H1 (cell line): ENCODE results near the gene VASP. TPM values are rescaled to one million over a fixed set of nuclear protein-coding genes. Genes with fewer than 3 reads are reported as not detected.

ENCODE experiments used
- CTCF ChIA-PET: fragments of 300-600 bp; sonication (Branson Sonifier 250); formaldehyde crosslinking; loops from one replicate; lab custom pipeline; 2021; ENCODE audit not compliant: partially characterized antibody; lab: Charles Lee
- POLR2A ChIA-PET: fragments of 300-600 bp; sonication (Branson Sonifier 250); formaldehyde crosslinking; loops from one replicate; lab custom pipeline; 2021; ENCODE audit warnings: inconsistent platforms; ENCODE audit not compliant: partially characterized antibody; lab: Charles Lee
- DNase-seq, 2 experiments: peaks; one replicate each; pipeline versions ENCODE4 v3.0.0 to v3.0.0-alpha.2; 2010 to 2022; ENCODE audit warnings: low spot score in 2 of 2, low read depth in 1 of 2, mixed read lengths in 1 of 2
- FAIRE-seq: peaks from 2 replicates; lab custom pipeline; 2011; peaks lifted over from hg19 to GRCh38; lab: Jason Lieb, UNC
- H2AFZ ChIP-seq: 2 replicates; pipeline ENCODE4 v1.8.1; 2012; ENCODE audit warnings: low read length, inconsistent platforms
- H2AK5ac ChIP-seq: 2 replicates; pipeline ENCODE4 v1.6.1; 2013; ENCODE audit warnings: low read depth, low read length
- H2BK120ac ChIP-seq: replicated peaks from 2 replicates; pipeline ENCODE3; 2013; ENCODE audit warnings: low read depth, low read length, inconsistent platforms
- H2BK12ac ChIP-seq: 2 replicates; pipeline ENCODE4 v1.6.1; 2013; ENCODE audit warnings: low read depth, low read length
- H2BK15ac ChIP-seq: 2 replicates; pipeline ENCODE4 v1.6.1; 2013; ENCODE audit warnings: low read length
- H2BK20ac ChIP-seq: 2 replicates; pipeline ENCODE4 v1.6.1; 2013; ENCODE audit warnings: low read length
- H2BK5ac ChIP-seq: 2 replicates; pipeline ENCODE4 v1.6.1; 2013; ENCODE audit warnings: low read depth, low read length
- H3K14ac ChIP-seq: 2 replicates; pipeline ENCODE4 v1.6.1; 2013; ENCODE audit warnings: inconsistent platforms; ENCODE audit not compliant: insufficient read length
- H3K18ac ChIP-seq: 2 replicates; pipeline ENCODE4 v1.6.1; 2013; ENCODE audit warnings: low read length; ENCODE audit errors: extremely low read depth
- H3K23ac ChIP-seq: 2 replicates; pipeline ENCODE4 v1.6.1; 2013; ENCODE audit warnings: inconsistent platforms; ENCODE audit not compliant: insufficient read length
- H3K23me2 ChIP-seq: 2 replicates; pipeline ENCODE4 v1.6.1; 2013; ENCODE audit warnings: low read depth, low read length
- H3K27ac ChIP-seq: 2 replicates; pipeline ENCODE4 v1.6.1; 2011; ENCODE audit warnings: low read depth, low read length, inconsistent platforms
- H3K27me3 ChIP-seq, 4 experiments: replicated peaks in 1 of 4; 1 replicate in 1 of 4; 2 replicates in 3 of 4; pipeline versions ENCODE4 v1.6.1 to v1.8.1; 2011 to 2013; ENCODE audit warnings: low read length in 3 of 4, mild to moderate bottlenecking in 3 of 4, inconsistent platforms in 2 of 4, mixed read lengths in 2 of 4, moderate library complexity in 1 of 4; ENCODE audit not compliant: control insufficient read depth in 3 of 4, insufficient read depth in 3 of 4; ENCODE audit errors: extremely low read depth in 1 of 4
- H3K36me3 ChIP-seq, 4 experiments: 2 replicates each; pipeline versions ENCODE4 v1.6.1 to v1.8.1; 2011 to 2013; ENCODE audit warnings: mild to moderate bottlenecking in 4 of 4, low read length in 3 of 4, moderate library complexity in 2 of 4, control low read depth in 1 of 4, inconsistent platforms in 1 of 4; ENCODE audit not compliant: insufficient read depth in 4 of 4, control insufficient read depth in 2 of 4
- H3K4ac ChIP-seq: replicated peaks from 2 replicates; pipeline ENCODE3; 2013; ENCODE audit warnings: low read length, low read depth, mixed read lengths, inconsistent platforms; ENCODE audit not compliant: insufficient read length
- H3K4me1 ChIP-seq, 4 experiments: replicated peaks in 1 of 4; 1 replicate in 1 of 4; 2 replicates in 3 of 4; pipeline versions ENCODE4 v1.6.1 to v1.8.1; 2011 to 2013; ENCODE audit warnings: low read length in 3 of 4, inconsistent platforms in 2 of 4, mixed read lengths in 1 of 4; ENCODE audit not compliant: insufficient read depth in 4 of 4, control insufficient read depth in 3 of 4
- H3K4me2 ChIP-seq, 2 experiments: 2 replicates each; pipeline versions ENCODE4 v1.6.1 to v1.8.1; 2011 to 2013; ENCODE audit warnings: low read depth in 2 of 2, low read length in 2 of 2, control low read depth in 1 of 2, inconsistent platforms in 1 of 2, mild to moderate bottlenecking in 1 of 2; ENCODE audit not compliant: insufficient read depth in 1 of 2
- H3K4me3 ChIP-seq, 4 experiments: fragments of 200-600, 300-600 bp in 1 of 4; sonication (generic), shearing (Covaris generic), sonication (Bioruptor Twin) in 1 of 4; 2 replicates each; pipeline versions ENCODE4 v1.5.1 to v1.8.1; 2011 to 2016; ENCODE audit warnings: low read length in 4 of 4, low read depth in 3 of 4, control low read depth in 2 of 4, inconsistent platforms in 2 of 4, mild to moderate bottlenecking in 2 of 4, mixed read lengths in 1 of 4, moderate library complexity in 1 of 4; ENCODE audit not compliant: insufficient read depth in 2 of 4; ENCODE audit errors: extremely low read depth in 1 of 4
- H3K56ac ChIP-seq: replicated peaks from 2 replicates; pipeline ENCODE3; 2013; ENCODE audit warnings: low read depth, mild to moderate bottlenecking, mixed read lengths, low read length, inconsistent platforms; ENCODE audit not compliant: insufficient read length
- H3K79me1 ChIP-seq: 2 replicates; pipeline ENCODE4 v1.6.1; 2013; ENCODE audit warnings: low read depth, low read length, control low read depth
- H3K79me2 ChIP-seq, 2 experiments: 2 replicates each; pipeline versions ENCODE4 v1.6.1 to v1.8.1; 2012 to 2013; ENCODE audit warnings: low read length in 2 of 2, mild to moderate bottlenecking in 2 of 2, inconsistent platforms in 1 of 2; ENCODE audit not compliant: insufficient read depth in 2 of 2, control insufficient read depth in 1 of 2
- H3K9ac ChIP-seq, 4 experiments: replicated peaks in 1 of 4; 1 replicate in 1 of 4; 2 replicates in 3 of 4; pipeline versions ENCODE4 v1.6.1 to v1.8.1; 2011 to 2013; ENCODE audit warnings: low read depth in 3 of 4, low read length in 3 of 4, control low read depth in 2 of 4, mild to moderate bottlenecking in 2 of 4, moderate library complexity in 2 of 4, inconsistent platforms in 1 of 4; ENCODE audit errors: extremely low read depth in 1 of 4
- H3K9me3 ChIP-seq, 2 experiments: 2 replicates each; pipeline versions ENCODE4 v1.6.1 to v1.8.1; 2012 to 2013; ENCODE audit warnings: mild to moderate bottlenecking in 2 of 2, moderate library complexity in 2 of 2, control low read depth in 1 of 2, inconsistent platforms in 1 of 2, low read depth in 1 of 2, low read length in 1 of 2, mixed read lengths in 1 of 2; ENCODE audit not compliant: insufficient read depth in 2 of 2
- H4K20me1 ChIP-seq, 2 experiments: replicated peaks in 1 of 2; 2 replicates each; pipeline versions ENCODE3 to v1.8.1; 2011 to 2013; ENCODE audit warnings: inconsistent platforms in 2 of 2, low read length in 2 of 2, mild to moderate bottlenecking in 1 of 2; ENCODE audit not compliant: insufficient read depth in 2 of 2, control insufficient read depth in 1 of 2
- H4K5ac ChIP-seq: 2 replicates; pipeline ENCODE4 v1.6.1; 2013; ENCODE audit warnings: low read length, low read depth, mixed read lengths, inconsistent platforms; ENCODE audit not compliant: insufficient read length
- H4K8ac ChIP-seq: 2 replicates; pipeline ENCODE4 v1.8.0; 2013; ENCODE audit warnings: mild to moderate bottlenecking, moderate library complexity, low read length, inconsistent platforms; ENCODE audit not compliant: insufficient read depth; ENCODE audit errors: extremely low read depth
- H4K91ac ChIP-seq: replicated peaks from 2 replicates; pipeline ENCODE3; 2013; ENCODE audit warnings: low read length, mixed read lengths, inconsistent platforms; ENCODE audit not compliant: insufficient read length
- ASH2L ChIP-seq: fragments of 200-600, 300-600 bp; sonication (generic); IDR thresholded peaks from one replicate; pipeline ENCODE4 v1.7.1; 2017; ENCODE audit warnings: low read length
- BACH1 ChIP-seq: IDR thresholded peaks from 2 replicates; pipeline ENCODE4 v1.6.1; 2012; ENCODE audit warnings: low read length, improper control_type of control experiment
- EZH2 ChIP-seq: fragments of 200-600 bp; sonication (generic); IDR thresholded peaks from 2 replicates; pipeline ENCODE4 v1.7.1; 2012; ENCODE audit warnings: low read depth, mild to moderate bottlenecking, moderate library complexity, low read length, inconsistent platforms; ENCODE audit not compliant: severe bottlenecking
- MAX ChIP-seq: IDR thresholded peaks from 2 replicates; pipeline ENCODE4 v1.6.1; 2012; ENCODE audit warnings: inconsistent platforms
- POU5F1 ChIP-seq: IDR thresholded peaks from 2 replicates; pipeline ENCODE4 v1.6.1; 2011; ENCODE audit warnings: low read depth, mild to moderate bottlenecking, low read length, moderate library complexity
- RFX5 ChIP-seq: IDR thresholded peaks from 2 replicates; pipeline ENCODE4 v1.6.1; 2011; ENCODE audit warnings: low read depth, low read length, improper control_type of control experiment, borderline replicate concordance
- RXRA ChIP-seq: IDR thresholded peaks from 2 replicates; pipeline ENCODE4 v1.6.1; 2011; ENCODE audit warnings: low read depth, mild to moderate bottlenecking, low read length, moderate library complexity; ENCODE audit not compliant: insufficient read depth
- SAP30 ChIP-seq: fragments of 300-600 bp; sonication (generic); IDR thresholded peaks from 2 replicates; pipeline ENCODE4 v1.7.1; 2012; ENCODE audit warnings: low read length, moderate library complexity, mild to moderate bottlenecking, inconsistent platforms; ENCODE audit not compliant: insufficient read depth, insufficient replicate concordance
- SP4 ChIP-seq: IDR thresholded peaks from 2 replicates; pipeline ENCODE4 v1.6.1; 2012; ENCODE audit warnings: low read length, inconsistent platforms
- TAF7 ChIP-seq: optimal IDR thresholded peaks from 2 replicates; pipeline ENCODE3; 2011; ENCODE audit warnings: low read depth, mild to moderate bottlenecking, inconsistent platforms, low read length, moderate library complexity, borderline replicate concordance
- USF2 ChIP-seq: IDR thresholded peaks from 2 replicates; pipeline ENCODE4 v1.6.1; 2011; ENCODE audit warnings: low read length, improper control_type of control experiment
- WGBS, 2 experiments: shearing (Covaris generic) in 1 of 2; methylation state at CpG; one replicate each; pipeline versions ENCODE4 v1.1.6 to v1.1.7; 2013 to 2015; ENCODE audit warnings: low lambda C conversion rate in 2 of 2, mixed read lengths in 2 of 2, inconsistent platforms in 1 of 2, low coverage in 1 of 2, missing lambda C conversion rate in 1 of 2; ENCODE audit not compliant: insufficient replicate concordance in 2 of 2, insufficient coverage in 1 of 2, insufficient read length in 1 of 2; ENCODE audit errors: extremely low coverage in 1 of 2, missing lambda C conversion rate in 1 of 2; 5-methylcytosine and 5-hydroxymethylcytosine counted together
- polyA plus RNA-seq, 7 experiments: library from polyadenylated mRNA; depleted of rRNA in 3 of 7; stranded (reverse) in 5 of 7; unstranded in 2 of 7; fragments of >200 nt in 5 of 7; fragments of 200-250 nt in 2 of 7; gene quantifications; 1 replicate in 5 of 7; 2 replicates in 1 of 7; 4 replicates in 1 of 7; pipeline versions ENCODE4 v1.2.1 to v1.2.3, GENCODE V29; 2011 to 2013; ENCODE audit warnings: missing spikeins in 2 of 7, mixed read lengths in 2 of 7
- total RNA-seq: library from RNA; stranded (reverse); fragmentation: NEBNext Ultra II Directional; extraction: Animal tissue kit (Norgen Biotek cat#: 25700); gene quantifications from 2 replicates; pipeline ENCODE4 v1.2.1, GENCODE V29; 2021

The VASP gene
- total and polyA plus RNA-seq, 2 of the 8 experiments (the other 6 are each of a cell fraction or from before 2014, with no cell fraction given): 89.7 to 135 TPM

- Histone ChIP-seq H3K27me3 (peaks cover 0 to 4% (median 2%) of the 10 kb centered on the region in 4 experiments; a peak in 3 of 7 replicates), H2BK20ac (no peak overlapping the region), H3K56ac (no peak overlapping the region), H3K4me2 (peak overlapping the region; percentile 21 to 82), H3K9me3 (no peaks in the 10 kb centered on the region), H2AK5ac (no peak overlapping the region), H4K20me1 (no peaks in the 10 kb centered on the region), H2BK15ac (no peak overlapping the region), H4K91ac (no peak overlapping the region), H3K9ac (no peak overlapping the region), H3K79me1 (no peaks in the 10 kb centered on the region), H4K8ac (no peak overlapping the region), H3K79me2 (no peaks in the 10 kb centered on the region), H3K4me1 (peaks cover 5 to 9% (median 6%) of the 10 kb centered on the region in 4 experiments), H2BK12ac (no peak overlapping the region), H3K14ac (no peak overlapping the region), H2BK120ac (no peak overlapping the region), H3K4me3 (peak overlapping the region; percentile 26 to 82 (median 75); a peak in 7 of 8 replicates), H3K23ac (no peak overlapping the region), H3K18ac (no peak overlapping the region; the same call in 1 of the 2 replicates), H3K36me3 (no peaks in the 10 kb centered on the region), H2BK5ac (no peak overlapping the region), H3K27ac (no peak overlapping the region), H3K4ac (no peak overlapping the region), H3K23me2 (peaks cover 6% of the 10 kb centered on the region), H2AFZ (no peak overlapping the region), H4K5ac (no peak overlapping the region)
- CTCF ChIA-PET: interaction anchor here (0.7 to 32.9 kb wide), 34 partner anchors 10 to 165 kb away, joined by 3 to 760 read pairs (median 5); partner anchors contain the start of genes ERCC1, FOSB and PPP1R13L
- WGBS, 2 experiments: 35% methylated on average over 12 of the region's 12 CpGs; no CpG with 5 or more reads in 1 of the 2 experiments
- no peak for DNase-seq
- no peak for FAIRE-seq
- POLR2A ChIA-PET: interaction anchor here (0.6 to 5.7 kb wide), 19 partner anchors 10 to 1501 kb away, joined by 3 to 52 read pairs (median 3); partner anchors contain the start of genes ERCC1, FOSB and PPM1N
- TF ChIP-seq TAF7 (no peak), SAP30 (no peak), MAX (no peak), EZH2 (no peak), RXRA (no peak), BACH1 (no peak), USF2 (no peak), POU5F1 (no peak), ASH2L (no peak), RFX5 (no peak), SP4 (no peak)
These were observed 29.4 kb upstream of the VASP start for GRCh38 chr19:45477713-45478453.
